H9 (cell line): ENCODE results near the gene ZNF503. TPM values are rescaled to one million over a fixed set of nuclear protein-coding genes. Genes with fewer than 3 reads are reported as not detected.

Experiments used
- DNase-seq: peaks from one replicate; pipeline ENCODE4 v3.0.0-alpha.2; 2017
- H2AFZ ChIP-seq: one replicate; pipeline ENCODE4 v1.6.1; 2013; ENCODE audit warnings: mild to moderate bottlenecking, low read length, control low read depth, moderate library complexity
- H2AK5ac ChIP-seq: 2 replicates; pipeline ENCODE4 v1.6.1; 2013; ENCODE audit warnings: low read length, control low read depth, mixed read lengths; ENCODE audit not compliant: insufficient read length
- H2BK120ac ChIP-seq: one replicate; pipeline ENCODE4 v1.6.1; 2013; ENCODE audit warnings: low read depth, mild to moderate bottlenecking, low read length, control low read depth, inconsistent platforms; ENCODE audit not compliant: poor library complexity, severe bottlenecking
- H2BK12ac ChIP-seq: 2 replicates; pipeline ENCODE4 v1.6.1; 2013; ENCODE audit warnings: low read length, control low read depth, mixed read lengths, low read depth; ENCODE audit not compliant: insufficient read length
- H2BK15ac ChIP-seq: 2 replicates; pipeline ENCODE4 v1.6.1; 2013; ENCODE audit warnings: low read depth, low read length, control low read depth
- H2BK20ac ChIP-seq: one replicate; pipeline ENCODE4 v1.6.1; 2013; ENCODE audit warnings: low read depth, mild to moderate bottlenecking, low read length, control low read depth, inconsistent platforms; ENCODE audit not compliant: poor library complexity, severe bottlenecking
- H2BK5ac ChIP-seq: 2 replicates; pipeline ENCODE4 v1.6.1; 2013; ENCODE audit warnings: low read length, control low read depth, mixed read lengths; ENCODE audit not compliant: insufficient read length
- H3K14ac ChIP-seq: 2 replicates; pipeline ENCODE4 v1.6.1; 2013; ENCODE audit warnings: low read length, control low read depth; ENCODE audit not compliant: insufficient read depth
- H3K18ac ChIP-seq: 2 replicates; pipeline ENCODE4 v1.6.1; 2013; ENCODE audit warnings: low read depth, mild to moderate bottlenecking, mixed read lengths, low read length, control low read depth; ENCODE audit not compliant: insufficient read length
- H3K23ac ChIP-seq: 2 replicates; pipeline ENCODE4 v1.6.1; 2013; ENCODE audit warnings: low read length, control low read depth, mixed read lengths, low read depth; ENCODE audit not compliant: insufficient read length
- H3K23me2 ChIP-seq: 2 replicates; pipeline ENCODE4 v1.6.1; 2013; ENCODE audit warnings: low read depth, mild to moderate bottlenecking, mixed read lengths, low read length, control low read depth; ENCODE audit not compliant: insufficient read length, poor library complexity, severe bottlenecking
- H3K27ac ChIP-seq: 2 replicates; pipeline ENCODE4 v1.5.1; 2013; ENCODE audit warnings: low read length, control low read depth, mixed read lengths, low read depth; ENCODE audit not compliant: insufficient read length
- H3K27me3 ChIP-seq: 2 replicates; pipeline ENCODE4 v1.6.1; 2013; ENCODE audit warnings: low read length, control low read depth, inconsistent platforms; ENCODE audit not compliant: insufficient read depth
- H3K4ac ChIP-seq: 2 replicates; pipeline ENCODE4 v1.6.1; 2013; ENCODE audit warnings: low read depth, mild to moderate bottlenecking, control low read depth, inconsistent platforms, low read length, moderate library complexity
- H3K4me1 ChIP-seq: 2 replicates; pipeline ENCODE4 v1.6.1; 2013; ENCODE audit warnings: low read length, control low read depth, inconsistent platforms; ENCODE audit not compliant: insufficient read depth
- H3K4me2 ChIP-seq: 2 replicates; pipeline ENCODE4 v1.6.1; 2013; ENCODE audit warnings: low read length, control low read depth, mixed read lengths; ENCODE audit not compliant: insufficient read length, insufficient read depth
- H3K56ac ChIP-seq: 2 replicates; pipeline ENCODE4 v1.6.1; 2013; ENCODE audit warnings: low read depth, mild to moderate bottlenecking, mixed read lengths, low read length, control low read depth; ENCODE audit not compliant: insufficient read length
- H3K79me1 ChIP-seq: 2 replicates; pipeline ENCODE4 v1.6.1; 2013; ENCODE audit warnings: low read depth, mild to moderate bottlenecking, moderate library complexity, low read length, control low read depth, inconsistent platforms; ENCODE audit not compliant: insufficient read depth, poor library complexity, severe bottlenecking
- H3K79me2 ChIP-seq: 2 replicates; pipeline ENCODE4 v1.6.1; 2013; ENCODE audit warnings: low read length, control low read depth, inconsistent platforms; ENCODE audit not compliant: insufficient read depth
- H3K9ac ChIP-seq: 2 replicates; pipeline ENCODE4 v1.6.1; 2013; ENCODE audit warnings: low read length, control low read depth, mixed read lengths; ENCODE audit not compliant: insufficient read length; ENCODE audit errors: extremely low read depth
- H3K9me3 ChIP-seq: one replicate; pipeline ENCODE4 v1.6.1; 2013; ENCODE audit warnings: low read depth, low read length, inconsistent platforms; ENCODE audit not compliant: control insufficient read depth
- H3T11ph ChIP-seq: one replicate; pipeline ENCODE4 v1.6.1; 2013; ENCODE audit warnings: mild to moderate bottlenecking, low read length, control low read depth, inconsistent platforms
- H4K20me1 ChIP-seq: one replicate; pipeline ENCODE4 v1.6.1; 2013; ENCODE audit not compliant: control insufficient read depth, insufficient read length, insufficient read depth
- H4K5ac ChIP-seq: 2 replicates; pipeline ENCODE4 v1.6.1; 2013; ENCODE audit warnings: low read depth, mild to moderate bottlenecking, mixed read lengths, low read length, control low read depth; ENCODE audit not compliant: insufficient read length
- H4K8ac ChIP-seq: replicated peaks from 2 replicates; pipeline ENCODE4 v1.6.1; 2013; ENCODE audit warnings: low read length, control low read depth, mixed read lengths, low read depth; ENCODE audit not compliant: insufficient read length
- H4K91ac ChIP-seq: 2 replicates; pipeline ENCODE4 v1.6.1; 2013; ENCODE audit warnings: low read depth, mild to moderate bottlenecking, moderate library complexity, mixed read lengths, low read length, control low read depth; ENCODE audit not compliant: insufficient read length
- H3K27ac Mint-ChIP-seq, 3 experiments: 2 replicates in 2 of 3; 3 replicates in 1 of 3; pipeline ENCODE4 v1.8.0; 2020 to 2021; ENCODE audit warnings: mixed read lengths in 3 of 3, mild to moderate bottlenecking in 1 of 3, moderate library complexity in 1 of 3
- H3K27me3 Mint-ChIP-seq: 2 replicates; pipeline ENCODE4 v1.8.0; 2021; ENCODE audit warnings: low read depth, mild to moderate bottlenecking, moderate library complexity, mixed read lengths
- H3K36me3 Mint-ChIP-seq, 3 experiments: 2 replicates in 2 of 3; 3 replicates in 1 of 3; pipeline ENCODE4 v1.8.0; 2020 to 2021; ENCODE audit warnings: low read depth in 3 of 3, mixed read lengths in 3 of 3; ENCODE audit not compliant: insufficient read depth in 1 of 3
- H3K4me1 Mint-ChIP-seq, 2 experiments: 2 replicates each; pipeline ENCODE4 v1.8.0; 2020; ENCODE audit warnings: mixed read lengths in 2 of 2
- H3K4me3 Mint-ChIP-seq, 2 experiments: 2 replicates in 1 of 2; 3 replicates in 1 of 2; pipeline ENCODE4 v1.8.0; 2020 to 2021; ENCODE audit warnings: mild to moderate bottlenecking in 2 of 2, mixed read lengths in 2 of 2, moderate library complexity in 1 of 2
- H3K9me3 Mint-ChIP-seq, 2 experiments: 2 replicates in 1 of 2; 3 replicates in 1 of 2; pipeline ENCODE4 v1.8.0; 2020; ENCODE audit warnings: mild to moderate bottlenecking in 2 of 2, mixed read lengths in 2 of 2, moderate library complexity in 1 of 2
- CTCF ChIP-seq: fragments of 200-600 bp; sonication (generic); conservative IDR thresholded peaks from 3 replicates; pipeline ENCODE4 v1.8.0; 2021; ENCODE audit warnings: antibody characterized with exemption, mild to moderate bottlenecking
- WGBS: extraction: QIAGEN DNeasy Blood & Tissue Kit; methylation state at CpG from one replicate; pipeline ENCODE4 v1.1.7; 2013; ENCODE audit warnings: missing lambda C conversion rate, low lambda C conversion rate, mixed read lengths; ENCODE audit not compliant: insufficient read length; ENCODE audit errors: extremely low coverage; 5-methylcytosine and 5-hydroxymethylcytosine counted together
- total RNA-seq: library from RNA; stranded (reverse); gene quantifications from 2 replicates; pipeline ENCODE4 v1.2.1, GENCODE V29; 2021

Gene ZNF503
- total RNA-seq, 1 experiment from 2014 or later: 0.09 TPM

DNA sequence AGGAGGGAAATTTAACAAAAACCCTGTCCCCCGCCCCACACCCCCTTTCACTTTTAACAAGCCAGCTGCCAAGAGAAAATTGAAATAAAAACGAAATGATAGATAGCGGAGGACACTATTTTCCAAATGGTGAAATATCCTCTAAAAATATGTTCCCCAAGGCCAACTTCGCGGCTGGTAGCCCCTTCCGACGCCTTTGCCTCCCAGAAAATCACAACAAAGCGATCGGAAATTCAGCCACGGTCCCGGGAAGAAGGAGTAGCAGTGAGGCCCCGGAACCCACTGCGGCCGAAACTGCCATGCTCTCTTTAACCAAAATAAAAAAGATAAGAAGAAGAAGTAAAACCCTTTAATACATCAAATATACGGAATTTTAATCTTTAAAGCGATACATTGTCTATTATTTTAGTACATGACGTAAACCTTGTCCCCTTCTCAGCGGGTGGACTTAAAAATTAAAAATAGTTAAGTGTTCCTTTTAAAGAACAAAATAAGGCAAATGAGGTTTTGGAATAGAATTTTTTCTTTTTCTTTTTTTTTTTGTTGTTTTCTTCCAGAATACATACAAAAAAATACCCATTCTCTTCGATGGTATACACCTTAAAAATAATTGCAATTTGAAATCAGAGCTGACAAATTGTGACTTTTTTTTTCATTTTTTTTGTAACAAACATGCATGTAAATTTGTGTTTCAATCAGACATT lies 3.9 kb downstream of the ZNF503 start:
- Histone ChIP-seq H3K23ac (no peak overlapping the region), H2BK15ac (no peak overlapping the region), H3K23me2 (peaks cover 26% of the 10 kb centered on the region), H4K8ac (no peak overlapping the region), H2BK20ac (no peak overlapping the region), H4K5ac (no peak overlapping the region), H4K91ac (no peak overlapping the region), H4K20me1 (no peaks in the 10 kb centered on the region), H3K27me3 (peaks cover 64% of the 10 kb centered on the region), H2BK5ac (no peak overlapping the region), H3K14ac (no peak overlapping the region), H3K9me3 (no peaks in the 10 kb centered on the region), H3K56ac (no peak overlapping the region), H3K4ac (no peak overlapping the region), H2AFZ (no peak overlapping the region), H3T11ph (no peak overlapping the region), H3K79me1 (no peaks in the 10 kb centered on the region), H2BK12ac (no peak overlapping the region), H2AK5ac (no peak overlapping the region), H3K27ac (no peak overlapping the region), H3K4me1 (no peaks in the 10 kb centered on the region; the same call in none of the 2 replicates), H3K79me2 (no peaks in the 10 kb centered on the region), H2BK120ac (no peak overlapping the region), H3K18ac (no peak overlapping the region), H3K9ac (no peak overlapping the region), H3K4me2 (no peak overlapping the region)
- H3K27me3 Mint-ChIP-seq: peaks cover 98% of the 10 kb centered on the region
- peaks cover 15 to 30% of the 10 kb centered on the region in 2 experiments for H3K4me1 Mint-ChIP-seq
- peak overlapping the region; percentile 36 to 68; a peak in 4 of 5 replicates for H3K4me3 Mint-ChIP-seq
- TF ChIP-seq CTCF: no peak
- H3K9me3 Mint-ChIP-seq: peaks cover 0 to 8% of the 10 kb centered on the region in 2 experiments; a peak in 1 of 5 replicates
- H3K27ac Mint-ChIP-seq: no peak overlapping the region
- H3K36me3 Mint-ChIP-seq: no peaks in the 10 kb centered on the region; a peak in 1 of 7 replicates
- no CpG with 5 or more reads among the region's 19 CpGs for WGBS
- no peak for DNase-seq
